Mesodermal cell (in vitro differentiated cells): ENCODE results near the gene C10orf105.

ENCODE experiments used
- H3K27ac ChIP-seq: 2 replicates; pipeline ENCODE4 v1.7.0; 2013; ENCODE audit warnings: mild to moderate bottlenecking, low read depth, low read length, moderate library complexity; ENCODE audit not compliant: severe bottlenecking
- H3K36me3 ChIP-seq: 2 replicates; pipeline ENCODE4 v1.7.1; 2013; ENCODE audit warnings: mild to moderate bottlenecking, low read length, moderate library complexity; ENCODE audit not compliant: control insufficient read depth, insufficient read depth
- H3K4me1 ChIP-seq: one replicate; pipeline ENCODE4 v1.7.1; 2013; ENCODE audit warnings: mild to moderate bottlenecking, low read length; ENCODE audit not compliant: insufficient read depth, control insufficient read depth, poor library complexity, severe bottlenecking
- H3K4me3 ChIP-seq: 2 replicates; pipeline ENCODE4 v1.7.0; 2013; ENCODE audit warnings: low read length, control low read depth, mild to moderate bottlenecking; ENCODE audit not compliant: insufficient read depth, poor library complexity, severe bottlenecking; ENCODE audit errors: extremely low read depth
- H3K9me3 ChIP-seq: 2 replicates; pipeline ENCODE4 v1.7.1; 2013; ENCODE audit warnings: mild to moderate bottlenecking, low read length, moderate library complexity; ENCODE audit not compliant: control insufficient read depth
- WGBS, 2 experiments: methylation state at CpG; one replicate each; pipeline ENCODE4 v1.1.5; 2013; ENCODE audit warnings: missing lambda C conversion rate in 2 of 2; ENCODE audit not compliant: insufficient coverage in 2 of 2; 5-methylcytosine and 5-hydroxymethylcytosine counted together

The C10orf105 gene

GRCh38 chr10:71757399-71757922, 37.9 kb upstream of the C10orf105 start:
- Histone ChIP-seq H3K27ac (no peak overlapping the region), H3K36me3 (no peaks in the 10 kb centered on the region), H3K9me3 (no peaks in the 10 kb centered on the region), H3K4me1 (peaks cover 12% of the 10 kb centered on the region), H3K4me3 (no peak overlapping the region)
- 49 to 60% methylated on average over 6 to 9 of the region's 11 CpGs for WGBS, 2 experiments

- no peaks in the 10 kb centered on the region for H3K36me3 ChIP-seq
- H3K4me3 ChIP-seq, result no peak overlapping the region
- peaks cover 12% of the 10 kb centered on the region for H3K4me1 ChIP-seq
- no peak overlapping the region for H3K27ac ChIP-seq
- WGBS, 2 experiments, result 86 to 90% methylated on average over 7 to 10 of the region's 12 CpGs
- no peaks in the 10 kb centered on the region for H3K9me3 ChIP-seq
Measured at GRCh38 chr10:71756311-71757191, 37.0 kb upstream of the C10orf105 start.

- Histone ChIP-seq H3K27ac (no peak overlapping the region), H3K36me3 (no peaks in the 10 kb centered on the region), H3K4me3 (no peak overlapping the region), H3K9me3 (no peaks in the 10 kb centered on the region), H3K4me1 (peaks cover 12% of the 10 kb centered on the region)
- WGBS, 2 experiments, result 80 to 90% methylated on average over 14 of the region's 16 CpGs
Measured at GRCh38 chr10:71755179-71755879, 35.8 kb upstream of the C10orf105 start.

- Histone ChIP-seq H3K4me1 (peaks cover 12% of the 10 kb centered on the region), H3K9me3 (no peaks in the 10 kb centered on the region), H3K36me3 (no peaks in the 10 kb centered on the region), H3K4me3 (no peak overlapping the region), H3K27ac (no peak overlapping the region)
- WGBS, 2 experiments, result 82 to 100% methylated on average over 2 to 3 of the region's 3 CpGs
Measured at GRCh38 chr10:71754562-71754961, 35.0 kb upstream of the C10orf105 start.

GRCh38 chr10:71753960-71754505, 34.5 kb upstream of the C10orf105 start:
- Histone ChIP-seq H3K27ac (no peak overlapping the region), H3K9me3 (no peaks in the 10 kb centered on the region), H3K36me3 (no peaks in the 10 kb centered on the region), H3K4me1 (peaks cover 12% of the 10 kb centered on the region), H3K4me3 (no peak overlapping the region)
- WGBS, 2 experiments, result 76 to 79% methylated on average over 4 of the region's 8 CpGs

GRCh38 chr10:71753091-71753959, 33.7 kb upstream of the C10orf105 start:
- Histone ChIP-seq H3K4me3 (no peak overlapping the region), H3K9me3 (no peaks in the 10 kb centered on the region), H3K4me1 (peaks cover 19% of the 10 kb centered on the region), H3K27ac (no peak overlapping the region), H3K36me3 (no peaks in the 10 kb centered on the region)
- 89 to 93% methylated on average over 10 to 12 of the region's 15 CpGs for WGBS, 2 experiments

- Histone ChIP-seq H3K27ac (no peak overlapping the region), H3K4me3 (no peak overlapping the region), H3K9me3 (no peaks in the 10 kb centered on the region), H3K4me1 (peaks cover 19% of the 10 kb centered on the region), H3K36me3 (no peaks in the 10 kb centered on the region)
- WGBS, 2 experiments, result 81 to 86% methylated on average over 6 to 7 of the region's 8 CpGs
Measured at GRCh38 chr10:71752391-71753090, 33.0 kb upstream of the C10orf105 start.

GRCh38 chr10:71751515-71752224, 32.1 kb upstream of the C10orf105 start:
- Histone ChIP-seq H3K27ac (no peak overlapping the region), H3K36me3 (no peaks in the 10 kb centered on the region), H3K9me3 (no peaks in the 10 kb centered on the region), H3K4me1 (peaks cover 19% of the 10 kb centered on the region), H3K4me3 (no peak overlapping the region)
- WGBS, 2 experiments, result 90 to 94% methylated on average over 11 to 12 of the region's 14 CpGs

- peaks cover 22% of the 10 kb centered on the region for H3K4me1 ChIP-seq
- no peak overlapping the region for H3K27ac ChIP-seq
- no peaks in the 10 kb centered on the region for H3K9me3 ChIP-seq
- H3K4me3 ChIP-seq, result no peak overlapping the region
- 94 to 100% methylated on average over 2 of the region's 5 CpGs for WGBS, 2 experiments
- H3K36me3 ChIP-seq, result no peaks in the 10 kb centered on the region
Measured at GRCh38 chr10:71750986-71751385, 31.4 kb upstream of the C10orf105 start.
